H1 (cell line): ENCODE results near the gene UBASH3B. TPM values are rescaled to one million over a fixed set of nuclear protein-coding genes. Genes with fewer than 3 reads are reported as not detected.

Source experiments
- CTCF ChIA-PET: fragments of 300-600 bp; sonication (Branson Sonifier 250); formaldehyde crosslinking; loops from one replicate; lab custom pipeline; 2021; ENCODE audit not compliant: partially characterized antibody; lab: Charles Lee
- POLR2A ChIA-PET: fragments of 300-600 bp; sonication (Branson Sonifier 250); formaldehyde crosslinking; loops from one replicate; lab custom pipeline; 2021; ENCODE audit warnings: inconsistent platforms; ENCODE audit not compliant: partially characterized antibody; lab: Charles Lee
- DNase-seq, 2 experiments: peaks; one replicate each; pipeline versions ENCODE4 v3.0.0 to v3.0.0-alpha.2; 2010 to 2022; ENCODE audit warnings: low spot score in 2 of 2, low read depth in 1 of 2, mixed read lengths in 1 of 2
- FAIRE-seq: peaks from 2 replicates; lab custom pipeline; 2011; peaks lifted over from hg19 to GRCh38; lab: Jason Lieb, UNC
- H2AFZ ChIP-seq: 2 replicates; pipeline ENCODE4 v1.8.1; 2012; ENCODE audit warnings: low read length, inconsistent platforms
- H2AK5ac ChIP-seq: 2 replicates; pipeline ENCODE4 v1.6.1; 2013; ENCODE audit warnings: low read depth, low read length
- H2BK120ac ChIP-seq: replicated peaks from 2 replicates; pipeline ENCODE3; 2013; ENCODE audit warnings: low read depth, low read length, inconsistent platforms
- H2BK12ac ChIP-seq: 2 replicates; pipeline ENCODE4 v1.6.1; 2013; ENCODE audit warnings: low read depth, low read length
- H2BK15ac ChIP-seq: 2 replicates; pipeline ENCODE4 v1.6.1; 2013; ENCODE audit warnings: low read length
- H2BK20ac ChIP-seq: 2 replicates; pipeline ENCODE4 v1.6.1; 2013; ENCODE audit warnings: low read length
- H2BK5ac ChIP-seq: 2 replicates; pipeline ENCODE4 v1.6.1; 2013; ENCODE audit warnings: low read depth, low read length
- H3K14ac ChIP-seq: 2 replicates; pipeline ENCODE4 v1.6.1; 2013; ENCODE audit warnings: inconsistent platforms; ENCODE audit not compliant: insufficient read length
- H3K18ac ChIP-seq: 2 replicates; pipeline ENCODE4 v1.6.1; 2013; ENCODE audit warnings: low read length; ENCODE audit errors: extremely low read depth
- H3K23ac ChIP-seq: 2 replicates; pipeline ENCODE4 v1.6.1; 2013; ENCODE audit warnings: inconsistent platforms; ENCODE audit not compliant: insufficient read length
- H3K23me2 ChIP-seq: 2 replicates; pipeline ENCODE4 v1.6.1; 2013; ENCODE audit warnings: low read depth, low read length
- H3K27ac ChIP-seq: 2 replicates; pipeline ENCODE4 v1.6.1; 2011; ENCODE audit warnings: low read depth, low read length, inconsistent platforms
- H3K27me3 ChIP-seq, 4 experiments: replicated peaks in 1 of 4; 1 replicate in 1 of 4; 2 replicates in 3 of 4; pipeline versions ENCODE4 v1.6.1 to v1.8.1; 2011 to 2013; ENCODE audit warnings: low read length in 3 of 4, mild to moderate bottlenecking in 3 of 4, inconsistent platforms in 2 of 4, mixed read lengths in 2 of 4, moderate library complexity in 1 of 4; ENCODE audit not compliant: control insufficient read depth in 3 of 4, insufficient read depth in 3 of 4; ENCODE audit errors: extremely low read depth in 1 of 4
- H3K36me3 ChIP-seq, 4 experiments: 2 replicates each; pipeline versions ENCODE4 v1.6.1 to v1.8.1; 2011 to 2013; ENCODE audit warnings: mild to moderate bottlenecking in 4 of 4, low read length in 3 of 4, moderate library complexity in 2 of 4, control low read depth in 1 of 4, inconsistent platforms in 1 of 4; ENCODE audit not compliant: insufficient read depth in 4 of 4, control insufficient read depth in 2 of 4
- H3K4ac ChIP-seq: replicated peaks from 2 replicates; pipeline ENCODE3; 2013; ENCODE audit warnings: low read length, low read depth, mixed read lengths, inconsistent platforms; ENCODE audit not compliant: insufficient read length
- H3K4me1 ChIP-seq, 4 experiments: replicated peaks in 1 of 4; 1 replicate in 1 of 4; 2 replicates in 3 of 4; pipeline versions ENCODE4 v1.6.1 to v1.8.1; 2011 to 2013; ENCODE audit warnings: low read length in 3 of 4, inconsistent platforms in 2 of 4, mixed read lengths in 1 of 4; ENCODE audit not compliant: insufficient read depth in 4 of 4, control insufficient read depth in 3 of 4
- H3K4me2 ChIP-seq, 2 experiments: 2 replicates each; pipeline versions ENCODE4 v1.6.1 to v1.8.1; 2011 to 2013; ENCODE audit warnings: low read depth in 2 of 2, low read length in 2 of 2, control low read depth in 1 of 2, inconsistent platforms in 1 of 2, mild to moderate bottlenecking in 1 of 2; ENCODE audit not compliant: insufficient read depth in 1 of 2
- H3K4me3 ChIP-seq, 4 experiments: fragments of 200-600, 300-600 bp in 1 of 4; sonication (generic), shearing (Covaris generic), sonication (Bioruptor Twin) in 1 of 4; 2 replicates each; pipeline versions ENCODE4 v1.5.1 to v1.8.1; 2011 to 2016; ENCODE audit warnings: low read length in 4 of 4, low read depth in 3 of 4, control low read depth in 2 of 4, inconsistent platforms in 2 of 4, mild to moderate bottlenecking in 2 of 4, mixed read lengths in 1 of 4, moderate library complexity in 1 of 4; ENCODE audit not compliant: insufficient read depth in 2 of 4; ENCODE audit errors: extremely low read depth in 1 of 4
- H3K56ac ChIP-seq: replicated peaks from 2 replicates; pipeline ENCODE3; 2013; ENCODE audit warnings: low read depth, mild to moderate bottlenecking, mixed read lengths, low read length, inconsistent platforms; ENCODE audit not compliant: insufficient read length
- H3K79me1 ChIP-seq: 2 replicates; pipeline ENCODE4 v1.6.1; 2013; ENCODE audit warnings: low read depth, low read length, control low read depth
- H3K79me2 ChIP-seq, 2 experiments: 2 replicates each; pipeline versions ENCODE4 v1.6.1 to v1.8.1; 2012 to 2013; ENCODE audit warnings: low read length in 2 of 2, mild to moderate bottlenecking in 2 of 2, inconsistent platforms in 1 of 2; ENCODE audit not compliant: insufficient read depth in 2 of 2, control insufficient read depth in 1 of 2
- H3K9ac ChIP-seq, 4 experiments: replicated peaks in 1 of 4; 1 replicate in 1 of 4; 2 replicates in 3 of 4; pipeline versions ENCODE4 v1.6.1 to v1.8.1; 2011 to 2013; ENCODE audit warnings: low read depth in 3 of 4, low read length in 3 of 4, control low read depth in 2 of 4, mild to moderate bottlenecking in 2 of 4, moderate library complexity in 2 of 4, inconsistent platforms in 1 of 4; ENCODE audit errors: extremely low read depth in 1 of 4
- H3K9me3 ChIP-seq, 2 experiments: 2 replicates each; pipeline versions ENCODE4 v1.6.1 to v1.8.1; 2012 to 2013; ENCODE audit warnings: mild to moderate bottlenecking in 2 of 2, moderate library complexity in 2 of 2, control low read depth in 1 of 2, inconsistent platforms in 1 of 2, low read depth in 1 of 2, low read length in 1 of 2, mixed read lengths in 1 of 2; ENCODE audit not compliant: insufficient read depth in 2 of 2
- H4K20me1 ChIP-seq, 2 experiments: replicated peaks in 1 of 2; 2 replicates each; pipeline versions ENCODE3 to v1.8.1; 2011 to 2013; ENCODE audit warnings: inconsistent platforms in 2 of 2, low read length in 2 of 2, mild to moderate bottlenecking in 1 of 2; ENCODE audit not compliant: insufficient read depth in 2 of 2, control insufficient read depth in 1 of 2
- H4K5ac ChIP-seq: 2 replicates; pipeline ENCODE4 v1.6.1; 2013; ENCODE audit warnings: low read length, low read depth, mixed read lengths, inconsistent platforms; ENCODE audit not compliant: insufficient read length
- H4K8ac ChIP-seq: 2 replicates; pipeline ENCODE4 v1.8.0; 2013; ENCODE audit warnings: mild to moderate bottlenecking, moderate library complexity, low read length, inconsistent platforms; ENCODE audit not compliant: insufficient read depth; ENCODE audit errors: extremely low read depth
- H4K91ac ChIP-seq: replicated peaks from 2 replicates; pipeline ENCODE3; 2013; ENCODE audit warnings: low read length, mixed read lengths, inconsistent platforms; ENCODE audit not compliant: insufficient read length
- CBX8 ChIP-seq: fragments of 300-800, 300-1000 bp; sonication (generic); IDR thresholded peaks from 2 replicates; pipeline ENCODE4 v1.7.1; 2016; ENCODE audit warnings: low read depth, low read length, borderline replicate concordance
- EGR1 ChIP-seq: IDR thresholded peaks from 2 replicates; pipeline ENCODE4 v1.6.1; 2011; ENCODE audit warnings: low read depth, low read length, borderline replicate concordance
- FOSL1 ChIP-seq: IDR thresholded peaks from 2 replicates; pipeline ENCODE4 v1.6.1; 2011; ENCODE audit warnings: mild to moderate bottlenecking, low read depth, low read length, moderate library complexity; ENCODE audit not compliant: insufficient read depth
- NANOG ChIP-seq: IDR thresholded peaks from 2 replicates; pipeline ENCODE4 v1.6.1; 2011; ENCODE audit warnings: low read length, low read depth, mild to moderate bottlenecking, inconsistent platforms; ENCODE audit not compliant: insufficient read depth, poor library complexity, severe bottlenecking
- POLR2AphosphoS5 ChIP-seq: IDR thresholded peaks from 2 replicates; pipeline ENCODE4 v1.6.1; 2011; ENCODE audit warnings: low read depth, low read length
- TAF1 ChIP-seq: IDR thresholded peaks from 2 replicates; pipeline ENCODE4 v1.6.1; 2011; ENCODE audit warnings: mild to moderate bottlenecking, low read depth, low read length
- TBP ChIP-seq: IDR thresholded peaks from 2 replicates; pipeline ENCODE4 v1.6.1; 2011; ENCODE audit warnings: low read depth, low read length, improper control_type of control experiment
- polyA plus RNA-seq, 7 experiments: library from polyadenylated mRNA; depleted of rRNA in 3 of 7; stranded (reverse) in 5 of 7; unstranded in 2 of 7; fragments of >200 nt in 5 of 7; fragments of 200-250 nt in 2 of 7; gene quantifications; 1 replicate in 5 of 7; 2 replicates in 1 of 7; 4 replicates in 1 of 7; pipeline versions ENCODE4 v1.2.1 to v1.2.3, GENCODE V29; 2011 to 2013; ENCODE audit warnings: missing spikeins in 2 of 7, mixed read lengths in 2 of 7
- total RNA-seq: library from RNA; stranded (reverse); fragmentation: NEBNext Ultra II Directional; extraction: Animal tissue kit (Norgen Biotek cat#: 25700); gene quantifications from 2 replicates; pipeline ENCODE4 v1.2.1, GENCODE V29; 2021

The UBASH3B gene
- total and polyA plus RNA-seq, 2 of the 8 experiments (the other 6 are each of a cell fraction or from before 2014, with no cell fraction given) = 7.5 to 9.5 TPM

DNA sequence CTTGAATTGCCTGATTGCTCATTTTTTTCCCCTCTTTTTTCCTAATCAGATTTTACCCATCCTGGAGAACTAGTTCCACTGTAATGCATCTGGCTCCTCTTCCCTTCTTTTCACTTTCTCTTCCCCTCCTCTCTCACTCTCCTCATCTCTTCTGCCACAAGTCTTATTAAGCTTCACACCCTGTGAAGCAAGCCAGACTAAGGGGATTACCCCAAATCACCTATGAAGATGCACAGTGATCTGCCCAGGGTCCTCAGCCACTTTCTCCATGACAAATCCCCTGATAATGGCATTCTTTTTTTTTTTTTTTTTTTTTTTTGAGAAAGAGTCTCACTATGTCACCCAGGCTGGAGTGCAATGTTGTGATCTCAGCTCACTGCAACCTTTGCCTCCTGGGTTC lies 11.2 kb downstream of the UBASH3B start:
- no peak overlapping the region for H3K4ac ChIP-seq
- H3K9me3 ChIP-seq = peaks cover 4 to 7% of the 10 kb centered on the region in 2 experiments; a peak in 3 of 4 replicates
- no peak overlapping the region for H3K18ac ChIP-seq
- no peak overlapping the region for H2AFZ ChIP-seq
- peaks cover 0 to 5% (median 0%) of the 10 kb centered on the region in 4 experiments; a peak in 1 of 8 replicates for H3K36me3 ChIP-seq
- CTCF ChIA-PET = interaction anchor here (1.1 to 6.0 kb wide), 3 partner anchors 11 to 196 kb away, joined by 3 to 47 read pairs (median 3); partner anchors contain the start of gene UBASH3B
- H3K56ac ChIP-seq = no peak overlapping the region
- no peak overlapping the region for H2BK12ac ChIP-seq
- no peak overlapping the region for H2BK15ac ChIP-seq
- no peak overlapping the region for H4K8ac ChIP-seq
- no peak overlapping the region for H4K5ac ChIP-seq
- no peaks in the 10 kb centered on the region for H3K23me2 ChIP-seq
- H3K4me2 ChIP-seq = no peak overlapping the region
- H3K4me1 ChIP-seq = no peaks in the 10 kb centered on the region
- no peak overlapping the region for H2BK120ac ChIP-seq
- DNase-seq (no peak), FAIRE-seq (no peak)
- H3K9ac ChIP-seq = no peak overlapping the region
- no peaks in the 10 kb centered on the region for H4K20me1 ChIP-seq
- POLR2A ChIA-PET = no interaction called here
- no peaks in the 10 kb centered on the region for H3K27me3 ChIP-seq
- no peak overlapping the region for H2BK5ac ChIP-seq
- H3K27ac ChIP-seq = no peak overlapping the region
- no peak overlapping the region for H4K91ac ChIP-seq
- H2BK20ac ChIP-seq = no peak overlapping the region
- no peaks in the 10 kb centered on the region; a peak in 1 of 4 replicates for H3K79me2 ChIP-seq
- H3K14ac ChIP-seq = no peak overlapping the region
- H3K79me1 ChIP-seq = 0 out of 2 replicates have a peak, but pooled peaks cover 2% of the 10 kb centered on the region
- H3K4me3 ChIP-seq = no peak overlapping the region
- H3K23ac ChIP-seq = no peak overlapping the region
- H2AK5ac ChIP-seq = no peak overlapping the region
- no peak for TF ChIP-seq EGR1
- no peak for TF ChIP-seq TAF1
- TF ChIP-seq NANOG = no peak
- no peak for TF ChIP-seq CBX8
- TF ChIP-seq TBP = no peak
- TF ChIP-seq POLR2AphosphoS5 = no peak
- no peak for TF ChIP-seq FOSL1
